ENCODE measurements around the gene BAG1.

BAG1 gene

DNA sequence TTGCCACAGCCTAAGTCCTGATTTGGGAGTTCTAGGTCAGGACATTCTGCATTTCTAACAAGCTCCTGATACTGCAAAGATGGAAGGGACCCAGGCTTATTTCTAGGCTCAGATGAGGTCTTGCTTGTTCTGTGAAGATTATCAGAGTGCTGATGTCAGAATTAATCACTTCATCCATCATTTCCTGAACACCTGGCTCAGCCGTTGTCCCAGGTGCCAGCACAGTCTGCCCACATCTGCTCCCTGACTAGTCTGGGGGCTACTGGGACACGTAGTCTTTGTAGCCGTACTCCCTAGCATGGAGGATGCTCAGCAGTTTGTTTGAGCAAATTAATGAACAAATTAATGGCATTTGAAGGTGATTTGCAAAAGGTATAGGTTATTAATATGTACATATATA is 42.5 kb downstream of the BAG1 start:
- Histone ChIP-seq H2AFZ (ENCODE audit: low read length) (no peak overlapping the region), H3K36me3 (ENCODE audit: insufficient read depth, low read length) (no peaks in the 10 kb centered on the region), H3F3A (ENCODE audit: insufficient read depth, low read length) (no peaks in the 10 kb centered on the region), H3K79me2 (ENCODE audit: insufficient read depth, low read length) (no peaks in the 10 kb centered on the region), H3K4me3 (ENCODE audit: low read depth, low read length, poor library complexity, severe bottlenecking) (no peak overlapping the region), H3K4me1 (ENCODE audit: insufficient read depth, low read length, severe bottlenecking) (peaks cover 6% of the 10 kb centered on the region), H3K4me2 (ENCODE audit: low read length) (no peak overlapping the region), H3K27me3 (ENCODE audit: insufficient read depth, low read length) (no peaks in the 10 kb centered on the region), H3K9ac (ENCODE audit: low read length) (no peak overlapping the region), H3K27ac (ENCODE audit: low read depth, low read length, poor library complexity, severe bottlenecking) (no peak overlapping the region), H3K9me3 (ENCODE audit: low read length) (no peaks in the 10 kb centered on the region), H4K20me1 (ENCODE audit: insufficient read depth, low read length) (no peaks in the 10 kb centered on the region), H3K9me2 (ENCODE audit: low read depth, low read length) (no peaks in the 10 kb centered on the region)
- TF ChIP-seq CTCF (IDR thresholded peaks at IDR 0.05; ENCODE audit: low read length) (no peak), EZH2 (IDR thresholded peaks at IDR 0.05; ENCODE audit: borderline replicate concordance, low read length) (no peak)

DNA sequence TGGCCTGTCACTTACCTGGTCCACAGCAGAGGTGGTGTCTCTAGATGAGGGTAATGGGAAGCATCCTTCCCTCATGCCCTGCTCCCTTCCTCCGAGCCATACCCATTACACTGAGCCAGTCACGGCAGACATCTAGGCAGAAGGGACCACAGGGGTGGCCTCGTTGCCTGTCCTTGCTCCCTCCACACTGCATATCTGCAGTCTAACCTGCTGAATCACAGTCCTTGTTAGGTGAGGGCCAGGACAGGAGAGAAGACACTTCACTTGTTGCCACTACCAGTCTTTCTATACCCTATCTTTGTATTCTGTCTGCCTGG is 43.0 kb downstream of the BAG1 start:
- H3K4me2 ChIP-seq (ENCODE audit: low read length), result no peak overlapping the region
- H3K9ac ChIP-seq (ENCODE audit: low read length), result no peak overlapping the region
- no peaks in the 10 kb centered on the region for H3K9me2 ChIP-seq (ENCODE audit: low read depth, low read length)
- no peak overlapping the region for H3K4me3 ChIP-seq (ENCODE audit: low read depth, low read length, poor library complexity, severe bottlenecking)
- H2AFZ ChIP-seq (ENCODE audit: low read length), result no peak overlapping the region
- no peaks in the 10 kb centered on the region for H3K27me3 ChIP-seq (ENCODE audit: insufficient read depth, low read length)
- H3K79me2 ChIP-seq (ENCODE audit: insufficient read depth, low read length), result no peaks in the 10 kb centered on the region
- peaks cover 6% of the 10 kb centered on the region for H3K4me1 ChIP-seq (ENCODE audit: insufficient read depth, low read length, severe bottlenecking)
- H3K9me3 ChIP-seq (ENCODE audit: low read length), result no peaks in the 10 kb centered on the region
- no peak overlapping the region for H3K27ac ChIP-seq (ENCODE audit: low read depth, low read length, poor library complexity, severe bottlenecking)
- no peaks in the 10 kb centered on the region for H4K20me1 ChIP-seq (ENCODE audit: insufficient read depth, low read length)
- no peaks in the 10 kb centered on the region for H3K36me3 ChIP-seq (ENCODE audit: insufficient read depth, low read length)
- no peaks in the 10 kb centered on the region for H3F3A ChIP-seq (ENCODE audit: insufficient read depth, low read length)
- TF ChIP-seq CTCF (IDR thresholded peaks at IDR 0.05; ENCODE audit: low read length) (no peak), EZH2 (IDR thresholded peaks at IDR 0.05; ENCODE audit: borderline replicate concordance, low read length) (no peak)

DNA sequence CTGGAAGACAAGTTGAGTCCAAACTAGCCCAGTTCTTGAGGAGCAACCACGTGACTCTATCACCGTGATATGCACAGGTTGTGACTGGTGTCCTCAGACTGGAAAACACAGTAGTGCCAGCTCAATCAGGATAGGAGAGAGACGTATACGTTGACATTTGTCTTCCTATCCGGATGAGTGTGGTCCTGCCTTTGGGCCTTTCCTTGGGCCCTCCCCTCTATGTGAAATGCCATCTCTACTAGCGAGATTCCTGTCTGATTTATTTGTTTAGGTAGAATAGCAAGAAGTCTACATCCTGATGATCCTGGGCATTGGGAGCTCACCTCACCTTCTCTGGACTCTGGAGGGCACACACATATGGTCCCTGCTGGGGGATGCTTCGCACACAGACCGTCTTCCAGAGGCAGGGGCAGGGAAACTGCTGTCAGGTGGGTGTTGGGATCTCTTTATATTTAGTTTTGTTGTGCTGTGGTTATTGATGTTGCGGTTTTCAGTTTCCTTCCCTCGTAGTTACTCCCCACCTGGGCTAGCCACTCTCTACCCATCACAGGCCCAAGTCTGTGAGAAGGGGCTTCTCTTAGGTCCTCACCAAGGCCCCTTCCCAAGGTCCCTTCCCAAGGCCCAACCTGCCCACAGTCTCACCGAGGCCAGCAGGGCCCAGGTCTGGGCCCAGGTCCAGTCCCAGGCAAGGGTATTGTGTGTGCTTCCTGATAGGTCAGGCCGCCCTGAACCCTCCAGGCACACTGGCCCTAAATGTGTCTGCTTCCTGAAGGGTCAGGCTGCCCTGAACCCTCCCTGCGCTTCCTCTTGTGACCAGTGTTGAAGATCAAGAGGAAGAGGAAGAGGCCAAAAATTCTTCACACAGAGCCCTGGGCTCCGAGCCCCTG is 43.6 kb downstream of the BAG1 start:
- Histone ChIP-seq H3K9me2 (ENCODE audit: low read depth, low read length) (no peaks in the 10 kb centered on the region), H4K20me1 (ENCODE audit: insufficient read depth, low read length) (no peaks in the 10 kb centered on the region), H3K4me1 (ENCODE audit: insufficient read depth, low read length, severe bottlenecking) (peaks cover 6% of the 10 kb centered on the region), H2AFZ (ENCODE audit: low read length) (no peak overlapping the region), H3K9me3 (ENCODE audit: low read length) (no peaks in the 10 kb centered on the region), H3K4me3 (ENCODE audit: low read depth, low read length, poor library complexity, severe bottlenecking) (no peak overlapping the region), H3K4me2 (ENCODE audit: low read length) (no peak overlapping the region), H3K79me2 (ENCODE audit: insufficient read depth, low read length) (no peaks in the 10 kb centered on the region), H3K27me3 (ENCODE audit: insufficient read depth, low read length) (no peaks in the 10 kb centered on the region), H3F3A (ENCODE audit: insufficient read depth, low read length) (no peaks in the 10 kb centered on the region), H3K9ac (ENCODE audit: low read length) (no peak overlapping the region), H3K27ac (ENCODE audit: low read depth, low read length, poor library complexity, severe bottlenecking) (no peak overlapping the region), H3K36me3 (ENCODE audit: insufficient read depth, low read length) (no peaks in the 10 kb centered on the region)
- TF ChIP-seq CTCF (IDR thresholded peaks at IDR 0.05; ENCODE audit: low read length), result no peak
- no peak for TF ChIP-seq EZH2 (IDR thresholded peaks at IDR 0.05; ENCODE audit: borderline replicate concordance, low read length)

Data from OCI-LY1 (cell line).